Measurements from ENCODE around the gene AUH.
"Not testable (repeated sequence)": the region's sequence is repeated elsewhere in the genome, so short reads cannot be mapped to it uniquely, and the experiment has no call there.

AUH gene

GRCh38 chr9:91200692-91201336 is 160.9 kb downstream of the AUH start:
- DNase-seq, result no peak

- no peak for DNase-seq
These were observed 161.8 kb downstream of the AUH start for GRCh38 chr9:91199739-91200497.

- not testable (repeated sequence) for DNase-seq
These were observed 162.8 kb downstream of the AUH start for GRCh38 chr9:91198881-91199280.

- DNase-seq, result no peak
These were observed 163.3 kb downstream of the AUH start for GRCh38 chr9:91198405-91198804.

- no peak for DNase-seq
These were observed 164.2 kb downstream of the AUH start for GRCh38 chr9:91197232-91198181.

GRCh38 chr9:91196103-91196950 is 165.4 kb downstream of the AUH start:
- DNase-seq, result no peak

GRCh38 chr9:91195372-91196012 is 166.2 kb downstream of the AUH start:
- no peak for DNase-seq

GRCh38 chr9:91193658-91194391 is 167.9 kb downstream of the AUH start:
- peak; percentile 50 for DNase-seq

- no peak for DNase-seq
These were observed 168.5 kb downstream of the AUH start for GRCh38 chr9:91193087-91193657.

- no peak for DNase-seq
These were observed 169.2 kb downstream of the AUH start for GRCh38 chr9:91192381-91193086.

GRCh38 chr9:91191411-91192380 is 170.0 kb downstream of the AUH start:
- no peak for DNase-seq

GRCh38 chr9:91190062-91190461 is 171.7 kb downstream of the AUH start:
- DNase-seq, result no peak

GRCh38 chr9:91188719-91189590 is 172.8 kb downstream of the AUH start:
- no peak for DNase-seq

GRCh38 chr9:91187965-91188344 is 173.8 kb downstream of the AUH start:
- DNase-seq, result no peak

- no peak for DNase-seq
These were observed 174.3 kb downstream of the AUH start for GRCh38 chr9:91187311-91187964.

- no peak for DNase-seq
These were observed 175.0 kb downstream of the AUH start for GRCh38 chr9:91186632-91187108.

All from activated gamma-delta T cell (primary cell).